ENCODE data around the gene DCTD. TPM values are rescaled to one million over a fixed set of nuclear protein-coding genes. Genes with fewer than 3 reads are reported as not detected.

DCTD gene
- total and polyA plus RNA-seq, 2 experiments from 2014 or later = 92.4 to 92.6 TPM

- no peaks in the 10 kb centered on the region for H3K9me2 ChIP-seq (replicated peaks; ENCODE audit: insufficient read depth)
- no peaks in the 10 kb centered on the region for H3K9me3 ChIP-seq (ENCODE audit: low read depth)
- DNase-seq (ENCODE audit: low spot score) = peak; percentile 23
- peaks cover 16% of the 10 kb centered on the region for H3K4me1 ChIP-seq (ENCODE audit: insufficient read depth)
- H2AFZ ChIP-seq = no peak overlapping the region
- no peak overlapping the region for H3K27ac ChIP-seq
- peak overlapping the region; percentile 44 for H3K4me2 ChIP-seq
- no peak overlapping the region for H3K4me3 ChIP-seq
- TF ChIP-seq EZH2 (IDR thresholded peaks at IDR 0.05; ENCODE audit: borderline replicate concordance) = no peak
- TF ChIP-seq EZH2phosphoT487 (IDR thresholded peaks at IDR 0.05; ENCODE audit: low read depth, severe bottlenecking, unreplicated experiment) = no peak
- TF ChIP-seq, protein P1, sequence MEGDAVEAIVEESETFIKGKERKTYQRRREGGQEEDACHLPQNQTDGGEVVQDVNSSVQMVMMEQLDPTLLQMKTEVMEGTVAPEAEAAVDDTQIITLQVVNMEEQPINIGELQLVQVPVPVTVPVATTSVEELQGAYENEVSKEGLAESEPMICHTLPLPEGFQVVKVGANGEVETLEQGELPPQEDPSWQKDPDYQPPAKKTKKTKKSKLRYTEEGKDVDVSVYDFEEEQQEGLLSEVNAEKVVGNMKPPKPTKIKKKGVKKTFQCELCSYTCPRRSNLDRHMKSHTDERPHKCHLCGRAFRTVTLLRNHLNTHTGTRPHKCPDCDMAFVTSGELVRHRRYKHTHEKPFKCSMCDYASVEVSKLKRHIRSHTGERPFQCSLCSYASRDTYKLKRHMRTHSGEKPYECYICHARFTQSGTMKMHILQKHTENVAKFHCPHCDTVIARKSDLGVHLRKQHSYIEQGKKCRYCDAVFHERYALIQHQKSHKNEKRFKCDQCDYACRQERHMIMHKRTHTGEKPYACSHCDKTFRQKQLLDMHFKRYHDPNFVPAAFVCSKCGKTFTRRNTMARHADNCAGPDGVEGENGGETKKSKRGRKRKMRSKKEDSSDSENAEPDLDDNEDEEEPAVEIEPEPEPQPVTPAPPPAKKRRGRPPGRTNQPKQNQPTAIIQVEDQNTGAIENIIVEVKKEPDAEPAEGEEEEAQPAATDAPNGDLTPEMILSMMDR (IDR thresholded peaks at IDR 0.05; ENCODE audit: poor library complexity) = no peak
- no peaks in the 10 kb centered on the region for H3K79me2 ChIP-seq
- no peaks in the 10 kb centered on the region for H4K20me1 ChIP-seq (ENCODE audit: insufficient read depth, poor library complexity, severe bottlenecking)
- 68% methylated on average over 13 of the region's 13 CpGs for WGBS (ENCODE audit: low lambda C conversion rate, missing lambda C conversion rate)
- H3K27me3 ChIP-seq = no peaks in the 10 kb centered on the region
- no peaks in the 10 kb centered on the region for H3K36me3 ChIP-seq (replicated peaks; ENCODE audit: insufficient read depth, low read depth)
Measured at GRCh38 chr4:182922501-182923284, 5.5 kb upstream of the DCTD start.

DNA sequence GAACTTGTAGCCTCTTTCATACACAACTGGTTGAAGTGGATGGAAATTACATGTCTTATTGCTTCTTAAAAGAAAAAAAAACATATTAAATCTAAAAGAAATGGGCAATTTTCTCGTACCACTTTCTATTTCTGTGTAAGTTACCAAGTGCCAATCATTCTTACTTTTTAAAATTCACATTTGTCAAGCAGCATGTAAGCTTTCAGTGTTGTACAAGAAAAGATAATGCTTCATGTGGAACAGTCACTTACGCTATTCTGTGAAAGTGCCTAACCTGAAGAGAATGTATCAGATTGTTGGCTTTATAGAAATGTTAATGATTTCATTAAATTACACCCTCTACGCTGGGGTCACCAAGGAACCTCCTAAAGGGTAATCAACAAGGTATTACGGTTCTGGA lies 4.4 kb upstream of the DCTD start:
- 94% methylated on average over 4 of the region's 4 CpGs for WGBS (ENCODE audit: low lambda C conversion rate, missing lambda C conversion rate)
- Histone ChIP-seq H3K27ac (no peak overlapping the region), H3K27me3 (no peaks in the 10 kb centered on the region), H3K4me2 (no peak overlapping the region), H3K79me2 (peaks cover under 1% of the 10 kb centered on the region), H3K9me2 (replicated peaks; ENCODE audit: insufficient read depth) (no peaks in the 10 kb centered on the region), H2AFZ (no peak overlapping the region), H3K4me1 (ENCODE audit: insufficient read depth) (peaks cover 16% of the 10 kb centered on the region), H3K4me3 (no peak overlapping the region), H3K9me3 (ENCODE audit: low read depth) (no peaks in the 10 kb centered on the region), H4K20me1 (ENCODE audit: insufficient read depth, poor library complexity, severe bottlenecking) (no peaks in the 10 kb centered on the region), H3K36me3 (replicated peaks; ENCODE audit: insufficient read depth, low read depth) (no peaks in the 10 kb centered on the region)
- no peak for DNase-seq (ENCODE audit: low spot score)
- TF ChIP-seq, protein P1 (IDR thresholded peaks at IDR 0.05; ENCODE audit: poor library complexity) = no peak
- TF ChIP-seq EZH2 (IDR thresholded peaks at IDR 0.05; ENCODE audit: borderline replicate concordance) = no peak
- no peak for TF ChIP-seq EZH2phosphoT487 (IDR thresholded peaks at IDR 0.05; ENCODE audit: low read depth, severe bottlenecking, unreplicated experiment)

DNA sequence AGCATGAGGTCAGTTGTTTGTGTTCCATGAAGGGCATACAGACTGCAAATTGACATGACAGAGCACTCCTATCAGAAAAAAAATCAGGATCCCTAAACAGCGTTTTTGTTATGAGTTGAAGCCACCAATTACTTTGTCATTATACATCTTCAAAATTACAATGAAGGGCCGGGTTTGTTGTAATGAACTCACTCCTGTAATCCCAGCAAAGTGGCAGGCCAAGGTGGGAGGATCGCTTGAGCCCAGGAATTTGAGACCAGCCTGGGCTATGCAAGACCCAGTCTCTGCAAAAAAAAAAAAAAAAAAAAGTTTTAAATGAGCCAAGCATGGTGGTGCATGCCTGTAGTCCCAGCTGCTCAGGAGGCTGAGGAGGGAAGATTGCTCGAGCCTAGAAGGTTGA lies 3.5 kb upstream of the DCTD start:
- Histone ChIP-seq H3K4me2 (no peak overlapping the region), H3K9me2 (replicated peaks; ENCODE audit: insufficient read depth) (no peaks in the 10 kb centered on the region), H3K27ac (no peak overlapping the region), H3K27me3 (no peaks in the 10 kb centered on the region), H3K79me2 (peaks cover 9% of the 10 kb centered on the region), H3K9me3 (ENCODE audit: low read depth) (no peaks in the 10 kb centered on the region), H2AFZ (no peak overlapping the region), H3K36me3 (replicated peaks; ENCODE audit: insufficient read depth, low read depth) (no peaks in the 10 kb centered on the region), H3K4me3 (no peak overlapping the region), H4K20me1 (ENCODE audit: insufficient read depth, poor library complexity, severe bottlenecking) (no peaks in the 10 kb centered on the region), H3K4me1 (ENCODE audit: insufficient read depth) (peaks cover 25% of the 10 kb centered on the region)
- no peak for DNase-seq (ENCODE audit: low spot score)
- WGBS (ENCODE audit: low lambda C conversion rate, missing lambda C conversion rate) = 74% methylated on average over 4 of the region's 4 CpGs
- TF ChIP-seq, protein P1 (IDR thresholded peaks at IDR 0.05; ENCODE audit: poor library complexity) = no peak
